ENCODE measurements around the gene TCF3. TPM values are rescaled to one million over a fixed set of nuclear protein-coding genes. Genes with fewer than 3 reads are reported as not detected.

Gene TCF3
- polyA plus RNA-seq, 6 donors from 2014 or later: 17.5 to 45.6 (median 24.8) TPM

GRCh38 chr19:1572795-1573194 lies 79.6 kb downstream of the TCF3 start:
- ATAC-seq (ENCODE audit: low read depth in 2 of 2) (no peak), DNase-seq (no peak)
- no peak overlapping the region for H3K27ac Mint-ChIP-seq
- H3K4me3 Mint-ChIP-seq: no peak overlapping the region
- H3K36me3 Mint-ChIP-seq: peaks cover 0 to 8% of the 10 kb centered on the region in 2 donors
- H3K9me3 Mint-ChIP-seq: no peaks in the 10 kb centered on the region
- H3K27me3 Mint-ChIP-seq: peaks cover 6 to 16% (median 13%) of the 10 kb centered on the region in 3 donors
- H3K4me1 Mint-ChIP-seq: peaks cover 14 to 20% (median 16%) of the 10 kb centered on the region in 3 donors

- H3K27ac Mint-ChIP-seq: peak overlapping the region in 1 of 6 donors; percentile 70
- peaks cover 0 to 8% of the 10 kb centered on the region in 2 donors for H3K36me3 Mint-ChIP-seq
- DNase-seq (no peak), ATAC-seq (ENCODE audit: low read depth in 2 of 2) (no peak)
- H3K9me3 Mint-ChIP-seq: no peaks in the 10 kb centered on the region
- peaks cover 6 to 16% (median 13%) of the 10 kb centered on the region in 3 donors for H3K27me3 Mint-ChIP-seq
- H3K4me3 Mint-ChIP-seq: no peak overlapping the region
- H3K4me1 Mint-ChIP-seq: peaks cover 14 to 20% (median 16%) of the 10 kb centered on the region in 3 donors
Measured at GRCh38 chr19:1571358-1571757, 81.1 kb downstream of the TCF3 start.

GRCh38 chr19:1570836-1571235 lies 81.6 kb downstream of the TCF3 start:
- peak overlapping the region in 1 of 6 donors; percentile 21 for H3K27ac Mint-ChIP-seq
- peaks cover 14 to 17% (median 15%) of the 10 kb centered on the region in 3 donors for H3K4me1 Mint-ChIP-seq

GRCh38 chr19:1569997-1570396 lies 82.4 kb downstream of the TCF3 start:
- Mint-ChIP-seq H3K36me3 (no peaks in the 10 kb centered on the region), H3K4me1 (peaks cover 14 to 15% (median 14%) of the 10 kb centered on the region in 3 donors), H3K27ac (peak overlapping the region in 4 of 6 donors; percentile 21 to 81 (median 36)), H3K27me3 (peaks cover 6 to 16% (median 13%) of the 10 kb centered on the region in 3 donors), H3K4me3 (peak overlapping the region in 7 of 8 donors; percentile 49 to 90 (median 67)), H3K9me3 (no peaks in the 10 kb centered on the region)
- no peak for DNase-seq
- no peak for ATAC-seq (ENCODE audit: low read depth in 2 of 2)

More at GRCh38 chr19:1570836-1571235, 81.6 kb downstream of the TCF3 start:
- no peak for ATAC-seq (ENCODE audit: low read depth in 2 of 2)
- Mint-ChIP-seq H3K9me3 (no peaks in the 10 kb centered on the region), H3K36me3 (peaks cover 0 to 4% of the 10 kb centered on the region in 2 donors), H3K4me3 (peak overlapping the region in 3 of 8 donors; percentile 35 to 69 (median 67)), H3K27me3 (peaks cover 6 to 16% (median 13%) of the 10 kb centered on the region in 3 donors)
- DNase-seq: no peak

GRCh38 chr19:1568320-1569019 lies 83.9 kb downstream of the TCF3 start, which contains the start of gene MEX3D:
Gene MEX3D (minus strand): TSS chr19:1568325. CDS start chr19:1568058, 267 bp downstream.
- no peaks in the 10 kb centered on the region for H3K9me3 Mint-ChIP-seq
- peaks cover 14 to 15% (median 14%) of the 10 kb centered on the region in 3 donors for H3K4me1 Mint-ChIP-seq
- DNase-seq (peak; percentile 78), ATAC-seq (ENCODE audit: low read depth in 2 of 2) (peak; percentile 92 to 94)
- H3K36me3 Mint-ChIP-seq: no peaks in the 10 kb centered on the region
- H3K27me3 Mint-ChIP-seq: peaks cover 6 to 16% (median 13%) of the 10 kb centered on the region in 3 donors
- peak within 1 kb of the TSS in 7 of 8 donors; percentile 49 to 82 (median 66) for H3K4me3 Mint-ChIP-seq
- H3K27ac Mint-ChIP-seq: peak within 1 kb of the TSS in 2 of 6 donors; percentile 73 to 76

GRCh38 chr19:1567848-1568227 lies 84.6 kb downstream of the TCF3 start:
- ATAC-seq (ENCODE audit: low read depth in 2 of 2): peak; percentile 32 to 38
- Mint-ChIP-seq H3K4me1 (peaks cover 12 to 14% (median 14%) of the 10 kb centered on the region in 3 donors), H3K36me3 (no peaks in the 10 kb centered on the region), H3K4me3 (no peak overlapping the region), H3K9me3 (no peaks in the 10 kb centered on the region), H3K27ac (no peak overlapping the region), H3K27me3 (peaks cover 6 to 16% (median 13%) of the 10 kb centered on the region in 3 donors)
- DNase-seq: no peak

GRCh38 chr19:1567116-1567847 lies 85.1 kb downstream of the TCF3 start:
- H3K4me3 Mint-ChIP-seq: peak overlapping the region in 3 of 8 donors; percentile 41 to 56 (median 49)
- H3K27me3 Mint-ChIP-seq: peaks cover 6 to 16% (median 13%) of the 10 kb centered on the region in 3 donors
- H3K36me3 Mint-ChIP-seq: no peaks in the 10 kb centered on the region
- DNase-seq: no peak
- H3K4me1 Mint-ChIP-seq: peaks cover 12 to 14% (median 14%) of the 10 kb centered on the region in 3 donors
- no peak overlapping the region for H3K27ac Mint-ChIP-seq
- no peak for ATAC-seq (ENCODE audit: low read depth in 2 of 2)
- no peaks in the 10 kb centered on the region for H3K9me3 Mint-ChIP-seq

- Mint-ChIP-seq H3K4me3 (peak overlapping the region in 2 of 8 donors; percentile 30 to 44), H3K4me1 (peaks cover 12 to 14% (median 14%) of the 10 kb centered on the region in 3 donors), H3K9me3 (no peaks in the 10 kb centered on the region), H3K27me3 (peaks cover 6 to 16% (median 13%) of the 10 kb centered on the region in 3 donors), H3K27ac (no peak overlapping the region), H3K36me3 (no peaks in the 10 kb centered on the region)
- DNase-seq (no peak), ATAC-seq (ENCODE audit: low read depth in 2 of 2) (no peak)
Measured at GRCh38 chr19:1566392-1567115, 85.9 kb downstream of the TCF3 start.

- H3K4me3 Mint-ChIP-seq: peak overlapping the region in 1 of 8 donors; percentile 19
- DNase-seq (no peak), ATAC-seq (ENCODE audit: low read depth in 2 of 2) (no peak)
- peaks cover 0 to 2% (median 0%) of the 10 kb centered on the region in 3 donors for H3K4me1 Mint-ChIP-seq
- peak overlapping the region in 1 of 6 donors; percentile 88 for H3K27ac Mint-ChIP-seq
- no peaks in the 10 kb centered on the region for H3K9me3 Mint-ChIP-seq
- H3K36me3 Mint-ChIP-seq: no peaks in the 10 kb centered on the region
- H3K27me3 Mint-ChIP-seq: no peaks in the 10 kb centered on the region
Measured at GRCh38 chr19:1563251-1563650, 89.2 kb downstream of the TCF3 start.

- H3K4me3 Mint-ChIP-seq: no peak overlapping the region
- ATAC-seq (ENCODE audit: low read depth in 2 of 2) (no peak), DNase-seq (no peak)
- H3K27me3 Mint-ChIP-seq: no peaks in the 10 kb centered on the region
- H3K4me1 Mint-ChIP-seq: peaks cover 0 to 2% (median 0%) of the 10 kb centered on the region in 3 donors
- H3K27ac Mint-ChIP-seq: no peak overlapping the region
- no peaks in the 10 kb centered on the region for H3K9me3 Mint-ChIP-seq
- H3K36me3 Mint-ChIP-seq: no peaks in the 10 kb centered on the region
Measured at GRCh38 chr19:1561236-1561842, 91.1 kb downstream of the TCF3 start.

- Mint-ChIP-seq H3K27me3 (no peaks in the 10 kb centered on the region), H3K27ac (no peak overlapping the region), H3K4me1 (peaks cover 0 to under 1% (median 0%) of the 10 kb centered on the region in 3 donors), H3K9me3 (no peaks in the 10 kb centered on the region), H3K36me3 (no peaks in the 10 kb centered on the region), H3K4me3 (no peak overlapping the region)
- ATAC-seq (ENCODE audit: low read depth in 2 of 2) (no peak), DNase-seq (no peak)
Measured at GRCh38 chr19:1560286-1560882, 92.0 kb downstream of the TCF3 start.

Data from naive B cell (primary cell).